ENCODE results near the gene HDLBP. TPM values are rescaled to one million over a fixed set of nuclear protein-coding genes. Genes with fewer than 3 reads are reported as not detected.

The HDLBP gene
- total RNA-seq, 4 donors from 2014 or later, result 361 to 651 (median 454) TPM

DNA sequence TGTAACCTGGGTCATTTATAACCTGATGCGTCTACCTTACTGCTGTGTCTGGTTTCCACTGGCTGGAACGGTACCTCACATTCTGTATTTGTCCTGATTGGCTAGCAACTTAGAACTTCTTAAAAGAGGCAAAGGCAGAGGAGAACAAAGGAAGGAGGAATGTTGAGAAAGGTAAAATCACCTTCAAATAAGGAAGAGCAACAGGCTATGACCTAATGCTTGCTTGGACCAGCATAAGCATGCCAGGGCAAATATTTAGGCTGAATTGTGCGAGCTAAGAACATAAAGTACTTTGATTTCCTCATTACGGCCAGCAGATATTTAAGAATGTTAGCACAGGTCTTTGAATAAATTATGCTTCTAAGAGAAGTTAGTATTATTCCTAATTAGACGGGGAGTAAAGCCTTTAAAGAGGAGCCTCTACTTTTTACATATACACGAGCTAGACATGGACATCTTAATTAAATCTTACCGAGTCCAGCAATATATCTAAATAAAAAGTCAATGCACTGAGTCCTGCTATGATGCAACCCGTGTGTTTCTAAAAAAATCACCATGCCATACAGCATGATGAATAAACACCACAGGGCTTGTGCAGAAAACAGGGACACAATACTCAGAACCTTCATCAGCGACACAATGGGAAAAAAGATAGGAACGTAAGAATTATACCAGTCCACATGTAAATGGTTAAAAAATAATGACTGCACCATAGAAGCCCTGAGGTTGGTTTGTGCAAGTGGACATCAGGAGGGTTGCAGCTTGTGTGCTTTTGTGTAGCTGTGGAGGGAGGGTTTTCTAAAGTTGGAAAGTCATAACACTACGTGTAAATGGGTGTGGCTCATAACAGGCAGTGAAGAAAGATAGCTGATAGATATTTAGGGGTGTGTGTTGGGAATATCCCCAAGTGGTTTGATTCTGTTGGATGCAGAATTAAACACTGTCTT is 14.5 kb upstream of the HDLBP start:
- H3K27ac ChIP-seq, result no peak overlapping the region
- no peak for DNase-seq
- H3K4me1 ChIP-seq, result no peaks in the 10 kb centered on the region
- no peaks in the 10 kb centered on the region for H3K9me3 ChIP-seq
- no peaks in the 10 kb centered on the region for H3K27me3 ChIP-seq
- TF ChIP-seq, protein P1, sequence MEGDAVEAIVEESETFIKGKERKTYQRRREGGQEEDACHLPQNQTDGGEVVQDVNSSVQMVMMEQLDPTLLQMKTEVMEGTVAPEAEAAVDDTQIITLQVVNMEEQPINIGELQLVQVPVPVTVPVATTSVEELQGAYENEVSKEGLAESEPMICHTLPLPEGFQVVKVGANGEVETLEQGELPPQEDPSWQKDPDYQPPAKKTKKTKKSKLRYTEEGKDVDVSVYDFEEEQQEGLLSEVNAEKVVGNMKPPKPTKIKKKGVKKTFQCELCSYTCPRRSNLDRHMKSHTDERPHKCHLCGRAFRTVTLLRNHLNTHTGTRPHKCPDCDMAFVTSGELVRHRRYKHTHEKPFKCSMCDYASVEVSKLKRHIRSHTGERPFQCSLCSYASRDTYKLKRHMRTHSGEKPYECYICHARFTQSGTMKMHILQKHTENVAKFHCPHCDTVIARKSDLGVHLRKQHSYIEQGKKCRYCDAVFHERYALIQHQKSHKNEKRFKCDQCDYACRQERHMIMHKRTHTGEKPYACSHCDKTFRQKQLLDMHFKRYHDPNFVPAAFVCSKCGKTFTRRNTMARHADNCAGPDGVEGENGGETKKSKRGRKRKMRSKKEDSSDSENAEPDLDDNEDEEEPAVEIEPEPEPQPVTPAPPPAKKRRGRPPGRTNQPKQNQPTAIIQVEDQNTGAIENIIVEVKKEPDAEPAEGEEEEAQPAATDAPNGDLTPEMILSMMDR (IDR thresholded peaks at IDR 0.05), result no peak
- no peak for TF ChIP-seq POLR2A (IDR thresholded peaks at IDR 0.05)
- no peak overlapping the region for H3K4me3 ChIP-seq
- H3K36me3 ChIP-seq, result peaks cover 0 to 60% (median 0%) of the 10 kb centered on the region in 3 donors

DNA sequence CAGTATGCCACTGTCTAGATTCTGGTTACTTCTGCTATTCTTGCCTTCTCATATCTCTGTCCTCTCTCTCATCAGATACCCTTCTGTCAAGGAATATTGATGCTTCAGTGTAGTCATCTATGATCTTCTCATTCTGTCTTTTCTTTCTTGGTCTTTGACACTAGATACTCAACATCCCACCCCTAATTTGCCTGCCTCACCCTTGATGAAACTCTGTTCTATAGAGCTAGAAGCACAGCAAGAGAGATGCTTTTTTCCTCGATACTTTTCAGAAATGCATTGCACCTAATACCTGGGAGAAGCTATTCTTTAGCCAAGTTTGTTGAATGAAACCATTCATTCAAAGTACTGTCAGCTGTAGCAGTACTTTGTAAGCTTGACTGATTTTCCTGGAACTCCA is 9.8 kb upstream of the HDLBP start:
- no peak overlapping the region for H3K27ac ChIP-seq
- TF ChIP-seq, protein P1 (IDR thresholded peaks at IDR 0.05), result no peak
- TF ChIP-seq POLR2A (IDR thresholded peaks at IDR 0.05), result no peak
- no peak for DNase-seq
- H3K4me1 ChIP-seq, result peaks cover 0 to 18% (median 3%) of the 10 kb centered on the region in 4 donors
- no peaks in the 10 kb centered on the region for H3K9me3 ChIP-seq
- no peak overlapping the region for H3K4me3 ChIP-seq
- peaks cover 0 to 35% (median 0%) of the 10 kb centered on the region in 3 donors for H3K36me3 ChIP-seq
- no peaks in the 10 kb centered on the region for H3K27me3 ChIP-seq

DNA sequence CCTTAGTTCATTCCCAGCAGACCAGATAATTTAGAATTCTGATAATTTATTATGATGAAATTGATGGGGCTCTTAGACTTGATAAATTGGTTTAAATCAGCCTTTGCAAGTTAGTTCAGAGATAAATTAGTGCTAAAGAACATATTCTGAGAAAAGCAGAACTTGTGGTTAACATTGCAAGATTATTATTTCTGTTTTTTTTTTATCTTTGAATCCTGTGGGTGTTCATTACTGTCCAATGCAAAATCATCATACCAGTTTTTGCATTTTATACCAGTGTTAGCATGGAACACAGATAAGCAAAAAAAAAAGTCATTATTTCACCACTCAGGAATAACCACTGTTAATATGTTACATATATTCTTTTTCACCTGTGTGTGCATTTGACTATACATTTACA is 9.3 kb upstream of the HDLBP start:
- H3K27ac ChIP-seq, result no peak overlapping the region

DNA sequence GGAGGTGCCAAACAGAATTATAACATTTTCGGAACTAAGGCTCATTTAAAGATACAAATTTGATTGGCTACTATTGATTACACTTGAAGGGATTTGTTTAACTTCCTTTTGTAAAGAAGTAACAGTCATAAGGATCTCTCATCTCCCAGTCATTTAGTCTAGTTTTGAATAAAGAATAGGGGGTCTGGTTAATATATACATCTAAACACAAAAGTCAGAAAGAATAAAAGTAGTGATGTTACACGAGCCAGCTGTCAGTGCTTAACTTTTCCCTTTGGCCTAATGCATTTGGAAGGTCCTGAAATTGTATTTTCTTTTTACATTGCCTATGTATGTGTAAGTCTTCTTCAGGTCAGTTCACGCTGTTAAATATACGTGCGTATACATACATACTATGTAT is 8.3 kb upstream of the HDLBP start:
- no peak for TF ChIP-seq POLR2A (IDR thresholded peaks at IDR 0.05)
- TF ChIP-seq, protein P1 (IDR thresholded peaks at IDR 0.05), result no peak
- Histone ChIP-seq H3K4me3 (no peak overlapping the region), H3K4me1 (peaks cover 0 to 33% (median 6%) of the 10 kb centered on the region in 4 donors), H3K27ac (no peak overlapping the region), H3K9me3 (no peaks in the 10 kb centered on the region), H3K36me3 (peaks cover 0 to 23% (median 0%) of the 10 kb centered on the region in 3 donors), H3K27me3 (no peaks in the 10 kb centered on the region)
- DNase-seq, result no peak

More for the DNA sequence above, 9.3 kb upstream of the HDLBP start:
- H3K4me3 ChIP-seq, result no peak overlapping the region
- H3K4me1 ChIP-seq, result peaks cover 0 to 23% (median 3%) of the 10 kb centered on the region in 4 donors
- H3K27me3 ChIP-seq, result no peaks in the 10 kb centered on the region
- no peak for TF ChIP-seq POLR2A (IDR thresholded peaks at IDR 0.05)
- TF ChIP-seq, protein P1 (IDR thresholded peaks at IDR 0.05), result no peak
- peaks cover 0 to 33% (median 0%) of the 10 kb centered on the region in 3 donors for H3K36me3 ChIP-seq
- no peak for DNase-seq
- no peaks in the 10 kb centered on the region for H3K9me3 ChIP-seq

DNA sequence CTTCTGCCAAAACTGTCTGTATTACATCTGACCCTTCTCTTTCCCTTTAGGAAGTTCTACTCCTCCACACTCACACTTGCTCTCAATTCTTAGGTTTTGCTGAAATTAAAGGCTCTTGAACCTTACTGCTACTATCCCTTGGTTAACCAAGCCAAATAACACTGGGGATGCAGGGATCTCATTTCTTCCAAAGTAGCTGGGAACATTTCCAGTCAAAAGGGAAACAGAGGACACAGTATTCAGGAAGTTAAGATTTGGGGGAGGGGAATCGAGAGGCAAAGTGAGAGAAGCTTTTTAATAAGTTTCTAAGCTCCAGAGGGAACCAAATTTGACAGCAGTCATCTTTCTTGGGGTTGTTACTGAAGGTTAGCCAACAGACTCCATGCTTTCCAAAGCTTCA is 6.4 kb upstream of the HDLBP start:
- no peak for DNase-seq
- Histone ChIP-seq H3K4me3 (no peak overlapping the region), H3K9me3 (no peaks in the 10 kb centered on the region), H3K4me1 (peaks cover 0 to 52% (median 14%) of the 10 kb centered on the region in 4 donors), H3K27ac (no peak overlapping the region), H3K36me3 (peaks cover 0 to 4% (median 0%) of the 10 kb centered on the region in 3 donors), H3K27me3 (no peaks in the 10 kb centered on the region)
- no peak for TF ChIP-seq POLR2A (IDR thresholded peaks at IDR 0.05)
- TF ChIP-seq, protein P1 (IDR thresholded peaks at IDR 0.05), result no peak

Measured in Peyer's patch (tissue), 4 donors.